CMK (cell line): Measurements from ENCODE around the gene DUS1L.

Source experiments
- DNase-seq: peaks from one replicate; pipeline ENCODE4 v3.0.0-alpha.2; 2010; ENCODE audit warnings: low read depth

Gene DUS1L

GRCh38 chr17:82012640-82013295 is 52.8 kb downstream of the DUS1L start:
- DNase-seq = no peak

GRCh38 chr17:82012261-82012639 is 53.4 kb downstream of the DUS1L start:
- DNase-seq = no peak

GRCh38 chr17:82011617-82012187 is 53.9 kb downstream of the DUS1L start:
- DNase-seq = no peak

- DNase-seq = no peak
Measured at GRCh38 chr17:82010575-82011525, 54.8 kb downstream of the DUS1L start.

- no peak for DNase-seq
Measured at GRCh38 chr17:82009413-82009812, 56.2 kb downstream of the DUS1L start.

GRCh38 chr17:82008941-82009405 is 56.6 kb downstream of the DUS1L start:
- no peak for DNase-seq

GRCh38 chr17:82008258-82008940 is 57.2 kb downstream of the DUS1L start:
- DNase-seq = no peak
